Panc1 (cell line): ENCODE data around the gene CHCHD3. TPM values are rescaled to one million over a fixed set of nuclear protein-coding genes. Genes with fewer than 3 reads are reported as not detected.
A peak's percentile ranks its signal among the peaks of the same experiment; 100 is the strongest.

Experiments
- ATAC-seq: fragments of 200-7000 bp; cut with Tn5 transposase; 2 replicates; pipeline ENCODE4 v1.9.1; 2020; ENCODE audit warnings: mild to moderate bottlenecking, moderate library complexity
- Bru-seq: library from RNA; stranded (reverse); fragments of 400-500 nt; gene quantifications from one replicate; lab custom pipeline; 2021; lab: Mats Ljungman, UMichigan
- BruChase-seq, 2 experiments: library from RNA; stranded (reverse); fragments of 400-500 nt; gene quantifications; one replicate each; lab custom pipeline; 2021; lab: Mats Ljungman, UMichigan
- BruUV-seq: library from RNA; stranded (reverse); fragments of 400-500 nt; replicated peaks from 2 replicates; lab custom pipeline; 2021; lab: Mats Ljungman, UMichigan
- CTCF ChIA-PET: fragments of 300-600 bp; sonication (Branson Sonifier 250); formaldehyde crosslinking; loops from one replicate; lab custom pipeline; 2022; ENCODE audit warnings: antibody characterized with exemption; lab: Charles Lee
- POLR2A ChIA-PET: fragments of 300-600 bp; sonication (Branson Sonifier 250); formaldehyde crosslinking; loops from one replicate; lab custom pipeline; 2022; ENCODE audit warnings: antibody characterized with exemption; lab: Charles Lee
- DNase-seq: peaks from one replicate; pipeline ENCODE4 v3.0.0-alpha.2; 2010; ENCODE audit warnings: low read depth, low spot score
- H3K27ac ChIP-seq: 2 replicates; pipeline ENCODE4 v1.5.1; 2011; ENCODE audit warnings: mild to moderate bottlenecking, low read length, inconsistent platforms
- H3K27me3 ChIP-seq: fragments of 200-500 bp; sonication (Bioruptor generic); 2 replicates; pipeline ENCODE4 v1.6.0; 2014; ENCODE audit warnings: low read length, inconsistent platforms; ENCODE audit not compliant: control insufficient read depth, insufficient read depth
- H3K36me3 ChIP-seq: fragments of 200-500 bp; sonication (Bioruptor generic); 2 replicates; pipeline ENCODE4 v1.5.1; 2014; ENCODE audit warnings: inconsistent platforms, mild to moderate bottlenecking, low read length, moderate library complexity; ENCODE audit not compliant: control insufficient read depth, insufficient read depth
- H3K4me1 ChIP-seq: 2 replicates; pipeline ENCODE4 v1.5.1; 2011; ENCODE audit warnings: inconsistent platforms, mild to moderate bottlenecking, low read length, moderate library complexity; ENCODE audit not compliant: control insufficient read depth, insufficient read depth
- H3K4me3 ChIP-seq, 2 experiments: 2 replicates each; pipeline ENCODE4 v1.5.1; 2011 to 2012; ENCODE audit warnings: low read depth in 2 of 2, low read length in 2 of 2, mild to moderate bottlenecking in 2 of 2, inconsistent platforms in 1 of 2, moderate library complexity in 1 of 2
- H3K9me3 ChIP-seq: fragments of 200-500 bp; sonication (Bioruptor generic); 2 replicates; pipeline ENCODE4 v1.5.1; 2014; ENCODE audit warnings: low read depth, mild to moderate bottlenecking, inconsistent platforms, low read length, moderate library complexity; ENCODE audit not compliant: control insufficient read depth, insufficient read depth
- CTCF ChIP-seq: fragments of 450-650 bp; IDR thresholded peaks from 2 replicates; pipeline ENCODE4 v1.5.1; 2017; ENCODE audit warnings: mild to moderate bottlenecking
- POLR2AphosphoS5 ChIP-seq: IDR thresholded peaks from 2 replicates; pipeline ENCODE4 v1.6.1; 2012; ENCODE audit warnings: mild to moderate bottlenecking, low read depth, low read length, moderate library complexity
- REST ChIP-seq, 2 experiments: IDR thresholded peaks; 2 replicates each; pipeline ENCODE4 v1.6.1; 2011 to 2012; ENCODE audit warnings: low read depth in 2 of 2, control low read depth in 1 of 2, low read length in 1 of 2, mild to moderate bottlenecking in 1 of 2, moderate library complexity in 1 of 2; ENCODE audit not compliant: insufficient read depth in 1 of 2
- SIN3A ChIP-seq: IDR thresholded peaks from 2 replicates; pipeline ENCODE4 v1.6.1; 2012; ENCODE audit warnings: low read depth, mild to moderate bottlenecking, low read length, moderate library complexity, borderline replicate concordance; ENCODE audit not compliant: insufficient read depth
- TCF7L2 ChIP-seq: IDR thresholded peaks from 2 replicates; pipeline ENCODE4 v1.6.1; 2011; ENCODE audit warnings: mild to moderate bottlenecking, low read depth, low read length, inconsistent platforms
- in situ Hi-C: cut with HindIII; loops from 2 replicates; pipeline ENCODE4 v1.10.0; 2016; ENCODE audit warnings: low sequenced_read_pairs, low pct_unique_long_range_greater_than_20kb
- intact Hi-C: fragments of 100-400 bp; cut with micrococcal nuclease; formaldehyde crosslinking; loops from one replicate; pipeline ENCODE4 v1.10.0; 2022; ENCODE audit not compliant: unreplicated experiment
- long read RNA-seq: library from polyadenylated mRNA; unstranded; transcript quantifications from one replicate; pipeline ENCODE4 v2.0.0, GENCODE V29; 2021; ENCODE audit not compliant: unreplicated experiment
- polyA plus RNA-seq: library from polyadenylated mRNA; unstranded; fragments of >200 nt; gene quantifications from one replicate; pipeline ENCODE4 v1.2.1, GENCODE V29; 2012; ENCODE audit warnings: missing spikeins; ENCODE audit not compliant: insufficient read length
- total RNA-seq: library from RNA; stranded (reverse); gene quantifications from one replicate; pipeline ENCODE4 v1.2.1, GENCODE V29; 2021; ENCODE audit not compliant: unreplicated experiment

Gene CHCHD3
- total RNA-seq (109 TPM), Bru-seq, nascent RNA (percentile 89 among the genes with signal in this experiment), BruChase-seq, experiment 1, labeled RNA remaining after a 2-hour chase (percentile 71 among the genes with signal in this experiment), BruChase-seq, experiment 2, labeled RNA remaining after a 6-hour chase (percentile 65 among the genes with signal in this experiment)
- polyA plus RNA-seq, result 58.4 TPM
- long read RNA-seq, transcript CHCHD3-201 (8 exons, 1,598 nt), result major isoform, 227 of 268 reads
- long read RNA-seq, partial matches to known transcripts, result 7 of 268 reads
- long read RNA-seq, other reads (novel, unspliced or antisense), result 34 of 268 reads

GRCh38 chr7:133081599-133082389 is at the start of gene CHCHD3:
Gene CHCHD3, minus strand, starts transcription at chr7:133082090. Its CDS starts 153 bp downstream, at chr7:133081937.
- Histone ChIP-seq H3K4me1 (peaks cover 13% of the 10 kb centered on the region), H3K27me3 (peaks cover 2% of the 10 kb centered on the region; the same call in 1 of the 2 replicates), H3K9me3 (no peaks in the 10 kb centered on the region), H3K4me3 (peak within 1 kb of the TSS; percentile 89 to 98), H3K27ac (peak within 1 kb of the TSS; percentile 95), H3K36me3 (peaks cover 8% of the 10 kb centered on the region)
- ChIA-PET CTCF (interaction anchor here (0.5 kb wide), 1 partner anchor 85 kb away, joined by 11 read pairs; no protein-coding TSS in a partner anchor), POLR2A (interaction anchor here (0.6 kb wide), 2 partner anchors 315 to 1242 kb away, joined by 3 to 4 read pairs; no protein-coding TSS in a partner anchor)
- ATAC-seq, result peak; percentile 100
- TF ChIP-seq TCF7L2 (peak; percentile 55; the same call in 1 of the 2 replicates), CTCF (no peak), REST (IDR thresholded peaks at IDR 0.05; ENCODE audit: insufficient read depth in 1 of 2, low read depth in 2 of 2, low read length in 1 of 2) (no peak), POLR2AphosphoS5 (peak; percentile 81), SIN3A (peak; percentile 73; the same call in 1 of the 2 replicates)
- intact Hi-C loops, result no loop called here
- peak; percentile 98 for DNase-seq
- in situ Hi-C loops, result no loop called here
- no TSS peak for BruUV-seq

GRCh38 chr7:133130166-133130565 is 48.3 kb upstream of the CHCHD3 start:
- H3K4me1 ChIP-seq, result no peaks in the 10 kb centered on the region
- DNase-seq (no peak), ATAC-seq (no peak)
- in situ Hi-C loops, result no loop called here
- no peaks in the 10 kb centered on the region for H3K9me3 ChIP-seq
- CTCF ChIA-PET, result no interaction called here
- no peak overlapping the region for H3K4me3 ChIP-seq
- H3K27me3 ChIP-seq, result no peaks in the 10 kb centered on the region
- intact Hi-C loops, result no loop called here
- no peaks in the 10 kb centered on the region for H3K36me3 ChIP-seq
- BruUV-seq, result no TSS peak
- no peak overlapping the region for H3K27ac ChIP-seq
- TF ChIP-seq POLR2AphosphoS5, result no peak
- TF ChIP-seq CTCF, result no peak
- no peak for TF ChIP-seq TCF7L2
- TF ChIP-seq REST (IDR thresholded peaks at IDR 0.05; ENCODE audit: insufficient read depth in 1 of 2, low read depth in 2 of 2, low read length in 1 of 2), result no peak
- no peak for TF ChIP-seq SIN3A
- POLR2A ChIA-PET, result no interaction called here
